ENCODE results near the gene C12orf56. TPM values are rescaled to one million over a fixed set of nuclear protein-coding genes. Genes with fewer than 3 reads are reported as not detected.

Gene C12orf56
- total RNA-seq, 1 experiment from 2014 or later, result not detected

- Mint-ChIP-seq H3K9me3 (ENCODE audit: unreplicated experiment) (no peaks in the 10 kb centered on the region), H3K4me3 (ENCODE audit: unreplicated experiment) (no peak overlapping the region), H3K4me1 (ENCODE audit: insufficient read depth, unreplicated experiment) (no peaks in the 10 kb centered on the region), H3K27me3 (ENCODE audit: insufficient read depth, unreplicated experiment) (no peaks in the 10 kb centered on the region), H3K27ac (ENCODE audit: low read depth, unreplicated experiment) (no peak overlapping the region), H3K36me3 (ENCODE audit: insufficient read depth, unreplicated experiment) (peaks cover 97% of the 10 kb centered on the region)
- CTCF ChIA-PET, result no interaction called here
- POLR2A ChIA-PET, result no interaction called here
- no TSS peak for BruUV-seq (replicated peaks)
- DNase-seq (ENCODE audit: unreplicated experiment), result no peak
- intact Hi-C loops (cut with micrococcal nuclease), result loop anchor here (10.0 kb wide), 1 partner anchor 65 kb away; no protein-coding TSS in a partner anchor
- TF ChIP-seq CTCF (IDR thresholded peaks at IDR 0.05; ENCODE audit: unreplicated experiment), result no peak
Measured at GRCh38 chr12:64419696-64420095, 29.1 kb upstream of the C12orf56 start.

GRCh38 chr12:64418209-64418608 is 27.7 kb upstream of the C12orf56 start:
- TF ChIP-seq CTCF (IDR thresholded peaks at IDR 0.05; ENCODE audit: unreplicated experiment), result no peak
- H3K27me3 Mint-ChIP-seq (ENCODE audit: insufficient read depth, unreplicated experiment), result no peaks in the 10 kb centered on the region
- no peaks in the 10 kb centered on the region for H3K9me3 Mint-ChIP-seq (ENCODE audit: unreplicated experiment)
- intact Hi-C loops (cut with micrococcal nuclease), result loop anchor here (10.0 kb wide), 1 partner anchor 67 kb away; no protein-coding TSS in a partner anchor
- H3K36me3 Mint-ChIP-seq (ENCODE audit: insufficient read depth, unreplicated experiment), result peaks cover 99% of the 10 kb centered on the region
- peak overlapping the region; percentile 61 for H3K27ac Mint-ChIP-seq (ENCODE audit: low read depth, unreplicated experiment)
- ChIA-PET POLR2A (no interaction called here), CTCF (no interaction called here)
- BruUV-seq (replicated peaks), result no TSS peak
- H3K4me1 Mint-ChIP-seq (ENCODE audit: insufficient read depth, unreplicated experiment), result no peaks in the 10 kb centered on the region
- H3K4me3 Mint-ChIP-seq (ENCODE audit: unreplicated experiment), result no peak overlapping the region
- no peak for DNase-seq (ENCODE audit: unreplicated experiment)

- no peak for TF ChIP-seq CTCF (IDR thresholded peaks at IDR 0.05; ENCODE audit: unreplicated experiment)
- ChIA-PET POLR2A (interaction anchor here (1.7 kb wide), 1 partner anchor 10 kb away, joined by 5 read pairs; the partner anchor contains the start of gene XPOT), CTCF (no interaction called here)
- no TSS peak for BruUV-seq (replicated peaks)
- no peak overlapping the region for H3K27ac Mint-ChIP-seq (ENCODE audit: low read depth, unreplicated experiment)
- H3K36me3 Mint-ChIP-seq (ENCODE audit: insufficient read depth, unreplicated experiment), result peaks cover 97% of the 10 kb centered on the region
- no peaks in the 10 kb centered on the region for H3K4me1 Mint-ChIP-seq (ENCODE audit: insufficient read depth, unreplicated experiment)
- no peaks in the 10 kb centered on the region for H3K27me3 Mint-ChIP-seq (ENCODE audit: insufficient read depth, unreplicated experiment)
- H3K4me3 Mint-ChIP-seq (ENCODE audit: unreplicated experiment), result no peak overlapping the region
- H3K9me3 Mint-ChIP-seq (ENCODE audit: unreplicated experiment), result no peaks in the 10 kb centered on the region
- no peak for DNase-seq (ENCODE audit: unreplicated experiment)
- intact Hi-C loops (cut with micrococcal nuclease), result loop anchor here (10.0 kb wide), 1 partner anchor 71 kb away; no protein-coding TSS in a partner anchor
Measured at GRCh38 chr12:64413884-64414283, 23.3 kb upstream of the C12orf56 start.

- POLR2A ChIA-PET, result interaction anchor here (0.9 to 1.7 kb wide), 2 partner anchors 9 to 47 kb away, joined by 3 to 5 read pairs; partner anchors contain the start of gene XPOT
- intact Hi-C loops (cut with micrococcal nuclease), result loop anchor here (10.0 kb wide), 1 partner anchor 72 kb away; no protein-coding TSS in a partner anchor
- peaks cover 88% of the 10 kb centered on the region for H3K36me3 Mint-ChIP-seq (ENCODE audit: insufficient read depth, unreplicated experiment)
Measured at GRCh38 chr12:64412459-64412858, 21.9 kb upstream of the C12orf56 start.

More at GRCh38 chr12:64412459-64412858, 21.9 kb upstream of the C12orf56 start:
- DNase-seq (ENCODE audit: unreplicated experiment), result no peak
- Mint-ChIP-seq H3K9me3 (ENCODE audit: unreplicated experiment) (no peaks in the 10 kb centered on the region), H3K27me3 (ENCODE audit: insufficient read depth, unreplicated experiment) (no peaks in the 10 kb centered on the region), H3K4me1 (ENCODE audit: insufficient read depth, unreplicated experiment) (peaks cover 9% of the 10 kb centered on the region), H3K4me3 (ENCODE audit: unreplicated experiment) (no peak overlapping the region), H3K27ac (ENCODE audit: low read depth, unreplicated experiment) (peak overlapping the region; percentile 25)
- BruUV-seq (replicated peaks), result no TSS peak
- CTCF ChIA-PET, result no interaction called here
- no peak for TF ChIP-seq CTCF (IDR thresholded peaks at IDR 0.05; ENCODE audit: unreplicated experiment)

All from MCF 10A (cell line).